ENCODE data around the gene GON4L.
"Not testable (repeated sequence)": the region's sequence is repeated elsewhere in the genome, so short reads cannot be mapped to it uniquely, and the experiment has no call there.

GON4L gene

DNA sequence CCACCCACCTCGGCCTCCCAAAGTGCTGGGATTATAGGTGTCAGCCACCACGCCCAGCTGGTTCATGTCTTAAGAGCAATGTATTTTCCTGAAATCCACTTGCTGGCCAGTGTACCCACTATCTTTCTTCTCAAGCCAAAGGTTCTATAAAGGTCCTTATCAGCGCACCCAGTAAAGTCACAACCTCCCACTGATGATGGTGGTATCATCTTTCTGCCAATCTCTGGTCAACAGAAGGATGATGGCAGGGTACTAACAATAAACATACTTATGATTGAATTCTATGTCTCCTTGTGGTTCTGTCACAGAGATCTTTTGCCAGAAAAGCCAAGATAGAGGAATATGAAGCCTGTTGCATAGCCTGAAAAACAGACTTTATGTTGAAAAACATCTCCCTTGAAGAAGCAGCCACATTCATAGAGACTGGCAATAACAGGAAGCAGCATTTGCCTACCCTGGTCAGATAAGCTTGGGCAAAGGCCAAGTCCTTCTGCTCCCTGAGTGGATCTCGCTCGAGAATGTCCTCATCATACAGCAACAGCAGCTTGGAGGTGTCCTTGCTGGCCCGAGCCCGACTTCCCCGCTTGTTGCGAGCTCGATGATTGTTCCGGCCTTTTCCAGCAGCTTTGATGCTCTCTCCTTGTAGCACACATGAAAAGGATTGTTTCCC, 95.1 kb downstream of the GON4L start:
- Mint-ChIP-seq H3K27ac (no peak overlapping the region), H3K4me1 (peaks cover 4% of the 10 kb centered on the region), H3K4me3 (no peak overlapping the region), H3K9me3 (no peaks in the 10 kb centered on the region), H3K27me3 (ENCODE audit: low read depth) (no peaks in the 10 kb centered on the region), H3K36me3 (ENCODE audit: low read depth) (peaks cover 63% of the 10 kb centered on the region)
- TF ChIP-seq, protein P1, sequence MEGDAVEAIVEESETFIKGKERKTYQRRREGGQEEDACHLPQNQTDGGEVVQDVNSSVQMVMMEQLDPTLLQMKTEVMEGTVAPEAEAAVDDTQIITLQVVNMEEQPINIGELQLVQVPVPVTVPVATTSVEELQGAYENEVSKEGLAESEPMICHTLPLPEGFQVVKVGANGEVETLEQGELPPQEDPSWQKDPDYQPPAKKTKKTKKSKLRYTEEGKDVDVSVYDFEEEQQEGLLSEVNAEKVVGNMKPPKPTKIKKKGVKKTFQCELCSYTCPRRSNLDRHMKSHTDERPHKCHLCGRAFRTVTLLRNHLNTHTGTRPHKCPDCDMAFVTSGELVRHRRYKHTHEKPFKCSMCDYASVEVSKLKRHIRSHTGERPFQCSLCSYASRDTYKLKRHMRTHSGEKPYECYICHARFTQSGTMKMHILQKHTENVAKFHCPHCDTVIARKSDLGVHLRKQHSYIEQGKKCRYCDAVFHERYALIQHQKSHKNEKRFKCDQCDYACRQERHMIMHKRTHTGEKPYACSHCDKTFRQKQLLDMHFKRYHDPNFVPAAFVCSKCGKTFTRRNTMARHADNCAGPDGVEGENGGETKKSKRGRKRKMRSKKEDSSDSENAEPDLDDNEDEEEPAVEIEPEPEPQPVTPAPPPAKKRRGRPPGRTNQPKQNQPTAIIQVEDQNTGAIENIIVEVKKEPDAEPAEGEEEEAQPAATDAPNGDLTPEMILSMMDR (IDR thresholded peaks at IDR 0.05; ENCODE audit: unreplicated experiment in 3 of 3) = no peak

GRCh38 chr1:155760751-155761475, 96.1 kb downstream of the GON4L start:
- H3K27me3 Mint-ChIP-seq (ENCODE audit: low read depth) = no peaks in the 10 kb centered on the region
- H3K4me1 Mint-ChIP-seq = peaks cover 3% of the 10 kb centered on the region
- no peak overlapping the region for H3K4me3 Mint-ChIP-seq
- peaks cover 62% of the 10 kb centered on the region for H3K36me3 Mint-ChIP-seq (ENCODE audit: low read depth)
- TF ChIP-seq, protein P1 (IDR thresholded peaks at IDR 0.05; ENCODE audit: unreplicated experiment in 3 of 3) = no peak
- no peaks in the 10 kb centered on the region for H3K9me3 Mint-ChIP-seq
- no peak overlapping the region for H3K27ac Mint-ChIP-seq

DNA sequence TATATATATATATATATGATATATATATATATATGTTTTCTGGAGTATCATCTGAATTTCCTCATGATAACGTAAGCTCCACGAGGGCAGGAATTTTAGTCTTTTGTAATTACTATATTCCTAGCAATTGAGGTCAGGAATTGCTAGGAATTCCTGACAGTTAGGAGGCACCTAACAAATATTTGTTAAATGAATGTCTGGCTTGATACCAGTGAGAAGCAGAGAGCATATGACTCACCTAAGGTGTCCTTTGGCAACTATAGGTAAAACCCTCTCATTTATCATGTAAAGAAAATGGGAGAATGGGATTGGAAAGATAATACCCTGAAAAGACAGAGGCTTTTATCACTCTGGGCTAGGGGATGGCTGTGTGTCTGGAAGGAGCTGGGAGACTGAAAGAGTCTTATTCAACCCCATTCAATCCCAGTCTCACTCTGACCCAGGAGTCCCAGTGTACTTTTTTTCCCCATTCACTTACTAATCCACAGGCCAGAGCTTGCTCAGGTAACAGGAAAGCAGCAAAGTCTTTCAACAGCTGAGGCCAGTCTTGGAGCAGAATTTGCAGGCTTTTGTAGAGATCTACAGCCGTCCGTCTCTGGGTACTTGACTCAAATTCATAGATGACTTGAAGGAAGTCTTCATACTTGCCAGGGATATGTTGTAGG, 96.9 kb downstream of the GON4L start:
- H3K4me1 Mint-ChIP-seq = no peaks in the 10 kb centered on the region
- no peaks in the 10 kb centered on the region for H3K27me3 Mint-ChIP-seq (ENCODE audit: low read depth)
- no peaks in the 10 kb centered on the region for H3K9me3 Mint-ChIP-seq
- H3K36me3 Mint-ChIP-seq (ENCODE audit: low read depth) = peaks cover 61% of the 10 kb centered on the region
- no peak overlapping the region for H3K4me3 Mint-ChIP-seq
- H3K27ac Mint-ChIP-seq = no peak overlapping the region
- TF ChIP-seq, protein P1 (IDR thresholded peaks at IDR 0.05; ENCODE audit: unreplicated experiment in 3 of 3) = no peak

DNA sequence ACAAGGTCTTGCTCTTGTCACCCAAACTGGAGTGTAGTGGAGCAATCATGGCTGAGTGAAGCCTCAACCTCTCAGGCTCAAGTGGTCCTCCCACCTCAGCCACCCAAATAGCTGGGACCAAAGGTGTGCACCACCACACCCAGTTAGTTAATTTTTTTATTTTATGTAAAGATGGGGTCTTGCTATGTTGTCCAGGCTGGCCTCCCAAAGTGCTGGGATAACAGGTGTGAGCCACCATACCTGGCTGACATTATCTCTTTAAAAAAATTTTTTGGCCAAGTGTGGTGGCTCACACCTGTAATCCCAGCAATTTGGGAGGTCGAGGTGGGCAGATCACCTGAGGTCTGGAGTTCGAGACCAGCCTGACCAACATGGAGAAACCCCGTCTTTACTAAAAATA, 98.0 kb downstream of the GON4L start:
- not testable (repeated sequence) for H3K4me3 Mint-ChIP-seq; H3K9me3 Mint-ChIP-seq; H3K27ac Mint-ChIP-seq; H3K27me3 Mint-ChIP-seq (ENCODE audit: low read depth); H3K4me1 Mint-ChIP-seq
- peaks cover 61% of the 10 kb centered on the region for H3K36me3 Mint-ChIP-seq (ENCODE audit: low read depth)

GRCh38 chr1:155748141-155748540, 108.9 kb downstream of the GON4L start:
- H3K27ac Mint-ChIP-seq; H3K9me3 Mint-ChIP-seq; H3K4me1 Mint-ChIP-seq; H3K27me3 Mint-ChIP-seq (ENCODE audit: low read depth): not testable (repeated sequence)
- Mint-ChIP-seq H3K4me3 (peak overlapping the region; percentile 55 to 76 (median 67)), H3K36me3 (ENCODE audit: low read depth) (peaks cover 28% of the 10 kb centered on the region)

DNA sequence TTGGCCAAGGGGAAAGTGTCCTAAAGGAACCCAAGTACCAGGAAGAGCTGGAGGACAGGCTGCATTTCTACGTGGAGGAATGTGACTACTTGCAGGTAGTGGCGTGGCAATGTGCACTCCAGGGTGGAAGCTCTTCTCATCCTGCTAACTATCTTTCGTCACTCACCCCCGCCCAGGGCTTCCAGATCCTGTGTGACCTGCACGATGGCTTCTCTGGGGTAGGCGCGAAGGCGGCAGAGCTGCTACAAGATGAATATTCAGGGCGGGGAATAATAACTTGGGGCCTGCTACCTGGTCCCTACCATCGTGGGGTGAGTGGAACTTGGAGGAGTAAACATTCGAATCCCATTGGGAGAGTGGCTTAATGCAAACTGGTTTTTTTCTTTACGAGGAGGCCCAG, 109.4 kb downstream of the GON4L start:
- not testable (repeated sequence) for H3K27me3 Mint-ChIP-seq (ENCODE audit: low read depth); H3K9me3 Mint-ChIP-seq; H3K27ac Mint-ChIP-seq; H3K4me1 Mint-ChIP-seq
- Mint-ChIP-seq H3K4me3 (peak overlapping the region in 2 of 3 experiments; percentile 67 to 76), H3K36me3 (ENCODE audit: low read depth) (peaks cover 24% of the 10 kb centered on the region)

GRCh38 chr1:155745284-155746228, 111.5 kb downstream of the GON4L start:
- Mint-ChIP-seq H3K36me3 (ENCODE audit: low read depth) (peaks cover 11% of the 10 kb centered on the region), H3K27ac (peak overlapping the region; percentile 18 to 80 (median 79)), H3K4me3 (peak overlapping the region; percentile 90 to 96 (median 95))
- H3K4me1 Mint-ChIP-seq; H3K27me3 Mint-ChIP-seq (ENCODE audit: low read depth); H3K9me3 Mint-ChIP-seq: not testable (repeated sequence)
